ENCODE measurements around the gene CREB5. TPM values are rescaled to one million over a fixed set of nuclear protein-coding genes. Genes with fewer than 3 reads are reported as not detected.

The CREB5 gene
- total RNA-seq, 1 experiment from 2014 or later = 2.1 TPM

- Histone ChIP-seq H3K9me2 (ENCODE audit: insufficient read depth) (no peaks in the 10 kb centered on the region), H3K36me3 (ENCODE audit: low read depth) (no peaks in the 10 kb centered on the region), H3K27me3 (ENCODE audit: insufficient read depth, low read depth) (no peaks in the 10 kb centered on the region), H3K4me3 (no peak overlapping the region), H4K20me1 (ENCODE audit: insufficient read depth) (no peaks in the 10 kb centered on the region), H3F3A (ENCODE audit: insufficient read depth, low read depth) (no peaks in the 10 kb centered on the region), H3K27ac (no peak overlapping the region), H3K4me1 (replicated peaks; ENCODE audit: insufficient read depth) (no peaks in the 10 kb centered on the region), H2AFZ (no peak overlapping the region), H3K4me2 (no peak overlapping the region), H3K79me2 (ENCODE audit: low read depth) (no peaks in the 10 kb centered on the region), H3K9me3 (ENCODE audit: insufficient read depth, low read depth) (no peaks in the 10 kb centered on the region)
- no peak for DNase-seq
- intact Hi-C loops (cut with micrococcal nuclease; ENCODE audit: unreplicated experiment) = no loop called here
- CTCF ChIA-PET = no interaction called here
- BruUV-seq (replicated peaks) = no TSS peak
- no peak for TF ChIP-seq EZH2 (IDR thresholded peaks at IDR 0.05; ENCODE audit: low read depth)
- no peak for TF ChIP-seq CTCF (conservative IDR thresholded peaks at IDR 0.05)
- POLR2A ChIA-PET (ENCODE audit: unreplicated experiment) = no interaction called here
Measured at GRCh38 chr7:28755255-28755654, 342.9 kb downstream of the CREB5 start.

- CTCF ChIA-PET = no interaction called here
- BruUV-seq (replicated peaks) = no TSS peak
- TF ChIP-seq CTCF (conservative IDR thresholded peaks at IDR 0.05) (no peak), EZH2 (IDR thresholded peaks at IDR 0.05; ENCODE audit: low read depth) (no peak)
- Histone ChIP-seq H2AFZ (no peak overlapping the region), H3K36me3 (ENCODE audit: low read depth) (no peaks in the 10 kb centered on the region), H3K27ac (no peak overlapping the region), H3F3A (ENCODE audit: insufficient read depth, low read depth) (no peaks in the 10 kb centered on the region), H3K9me3 (ENCODE audit: insufficient read depth, low read depth) (no peaks in the 10 kb centered on the region), H3K79me2 (ENCODE audit: low read depth) (no peaks in the 10 kb centered on the region), H3K4me2 (no peak overlapping the region), H3K27me3 (ENCODE audit: insufficient read depth, low read depth) (no peaks in the 10 kb centered on the region), H3K4me1 (replicated peaks; ENCODE audit: insufficient read depth) (no peaks in the 10 kb centered on the region), H4K20me1 (ENCODE audit: insufficient read depth) (no peaks in the 10 kb centered on the region), H3K4me3 (no peak overlapping the region), H3K9me2 (ENCODE audit: insufficient read depth) (0 out of 2 replicates have a peak, but pooled peaks cover 4% of the 10 kb centered on the region)
- no peak for DNase-seq
- intact Hi-C loops (cut with micrococcal nuclease; ENCODE audit: unreplicated experiment) = no loop called here
- POLR2A ChIA-PET (ENCODE audit: unreplicated experiment) = no interaction called here
Measured at GRCh38 chr7:28758186-28758585, 345.9 kb downstream of the CREB5 start.

- Histone ChIP-seq H4K20me1 (ENCODE audit: insufficient read depth) (no peaks in the 10 kb centered on the region), H3K79me2 (ENCODE audit: low read depth) (no peaks in the 10 kb centered on the region), H3K27ac (no peak overlapping the region), H3F3A (ENCODE audit: insufficient read depth, low read depth) (no peaks in the 10 kb centered on the region), H2AFZ (no peak overlapping the region), H3K9me2 (ENCODE audit: insufficient read depth) (0 out of 2 replicates have a peak, but pooled peaks cover 4% of the 10 kb centered on the region), H3K27me3 (ENCODE audit: insufficient read depth, low read depth) (no peaks in the 10 kb centered on the region), H3K36me3 (ENCODE audit: low read depth) (no peaks in the 10 kb centered on the region), H3K9me3 (ENCODE audit: insufficient read depth, low read depth) (no peaks in the 10 kb centered on the region), H3K4me2 (no peak overlapping the region), H3K4me3 (no peak overlapping the region), H3K4me1 (replicated peaks; ENCODE audit: insufficient read depth) (no peaks in the 10 kb centered on the region)
- intact Hi-C loops (cut with micrococcal nuclease; ENCODE audit: unreplicated experiment) = no loop called here
- POLR2A ChIA-PET (ENCODE audit: unreplicated experiment) = no interaction called here
- CTCF ChIA-PET = no interaction called here
- TF ChIP-seq CTCF (conservative IDR thresholded peaks at IDR 0.05) = no peak
- no peak for TF ChIP-seq EZH2 (IDR thresholded peaks at IDR 0.05; ENCODE audit: low read depth)
- BruUV-seq (replicated peaks) = no TSS peak
- no peak for DNase-seq
Measured at GRCh38 chr7:28759475-28759971, 347.2 kb downstream of the CREB5 start.
